ENCODE results near the gene IFT20.

GRCh38 chr17:28379814-28380801 lies 44.8 kb upstream of the IFT20 start:
- TF ChIP-seq E2F8 (IDR thresholded peaks at IDR 0.05; ENCODE audit: low read depth, partially characterized antibody): no peak
- no peak for TF ChIP-seq SIN3A (IDR thresholded peaks at IDR 0.05; ENCODE audit: low read depth, low read length)
- no peak for TF ChIP-seq CBFB (IDR thresholded peaks at IDR 0.05; ENCODE audit: low read depth)
- TF ChIP-seq CTCF (IDR thresholded peaks at IDR 0.05 in 2 of 3, conservative IDR thresholded peaks at IDR 0.05 in 1 of 3; ENCODE audit: control insufficient read depth in 2 of 3, extremely low read depth in 1 of 3, insufficient read depth in 1 of 3, low read depth in 3 of 3, low read length in 3 of 3): no peak
- no peak for TF ChIP-seq RAD21 (IDR thresholded peaks at IDR 0.05; ENCODE audit: insufficient read depth, low read depth, low read length)
- no peak for TF ChIP-seq RCOR1 (conservative IDR thresholded peaks at IDR 0.05; ENCODE audit: low read depth, low read length)
- TF ChIP-seq ZNF622 (IDR thresholded peaks at IDR 0.05): no peak
- TF ChIP-seq REST (IDR thresholded peaks at IDR 0.05; ENCODE audit: low read depth, low read length): no peak
- no peak for TF ChIP-seq NFYB (IDR thresholded peaks at IDR 0.05; ENCODE audit: insufficient read depth, low read depth, low read length)
- no peak for TF ChIP-seq MTA2 (IDR thresholded peaks at IDR 0.05; ENCODE audit: low read depth)
- no peak for TF ChIP-seq MAX (IDR thresholded peaks at IDR 0.05; ENCODE audit: low read depth, low read length)
- no peak for TF ChIP-seq GABPA (IDR thresholded peaks at IDR 0.05; ENCODE audit: low read depth)
- TF ChIP-seq ETV6 (conservative IDR thresholded peaks at IDR 0.05 in 1 of 2, IDR thresholded peaks at IDR 0.05 in 1 of 2; ENCODE audit: borderline replicate concordance in 1 of 2, low read depth in 1 of 2): no peak
